H1 (cell line): ENCODE measurements around the gene SNRPA1. TPM values are rescaled to one million over a fixed set of nuclear protein-coding genes. Genes with fewer than 3 reads are reported as not detected.

Experiments used
- CTCF ChIA-PET: fragments of 300-600 bp; sonication (Branson Sonifier 250); formaldehyde crosslinking; loops from one replicate; lab custom pipeline; 2021; ENCODE audit not compliant: partially characterized antibody; lab: Charles Lee
- POLR2A ChIA-PET: fragments of 300-600 bp; sonication (Branson Sonifier 250); formaldehyde crosslinking; loops from one replicate; lab custom pipeline; 2021; ENCODE audit warnings: inconsistent platforms; ENCODE audit not compliant: partially characterized antibody; lab: Charles Lee
- DNase-seq, 2 experiments: peaks; one replicate each; pipeline versions ENCODE4 v3.0.0 to v3.0.0-alpha.2; 2010 to 2022; ENCODE audit warnings: low spot score in 2 of 2, low read depth in 1 of 2, mixed read lengths in 1 of 2
- FAIRE-seq: peaks from 2 replicates; lab custom pipeline; 2011; peaks lifted over from hg19 to GRCh38; lab: Jason Lieb, UNC
- H2AFZ ChIP-seq: 2 replicates; pipeline ENCODE4 v1.8.1; 2012; ENCODE audit warnings: low read length, inconsistent platforms
- H2AK5ac ChIP-seq: 2 replicates; pipeline ENCODE4 v1.6.1; 2013; ENCODE audit warnings: low read depth, low read length
- H2BK120ac ChIP-seq: replicated peaks from 2 replicates; pipeline ENCODE3; 2013; ENCODE audit warnings: low read depth, low read length, inconsistent platforms
- H2BK12ac ChIP-seq: 2 replicates; pipeline ENCODE4 v1.6.1; 2013; ENCODE audit warnings: low read depth, low read length
- H2BK15ac ChIP-seq: 2 replicates; pipeline ENCODE4 v1.6.1; 2013; ENCODE audit warnings: low read length
- H2BK20ac ChIP-seq: 2 replicates; pipeline ENCODE4 v1.6.1; 2013; ENCODE audit warnings: low read length
- H2BK5ac ChIP-seq: 2 replicates; pipeline ENCODE4 v1.6.1; 2013; ENCODE audit warnings: low read depth, low read length
- H3K14ac ChIP-seq: 2 replicates; pipeline ENCODE4 v1.6.1; 2013; ENCODE audit warnings: inconsistent platforms; ENCODE audit not compliant: insufficient read length
- H3K18ac ChIP-seq: 2 replicates; pipeline ENCODE4 v1.6.1; 2013; ENCODE audit warnings: low read length; ENCODE audit errors: extremely low read depth
- H3K23ac ChIP-seq: 2 replicates; pipeline ENCODE4 v1.6.1; 2013; ENCODE audit warnings: inconsistent platforms; ENCODE audit not compliant: insufficient read length
- H3K23me2 ChIP-seq: 2 replicates; pipeline ENCODE4 v1.6.1; 2013; ENCODE audit warnings: low read depth, low read length
- H3K27ac ChIP-seq: 2 replicates; pipeline ENCODE4 v1.6.1; 2011; ENCODE audit warnings: low read depth, low read length, inconsistent platforms
- H3K27me3 ChIP-seq, 4 experiments: replicated peaks in 1 of 4; 1 replicate in 1 of 4; 2 replicates in 3 of 4; pipeline versions ENCODE4 v1.6.1 to v1.8.1; 2011 to 2013; ENCODE audit warnings: low read length in 3 of 4, mild to moderate bottlenecking in 3 of 4, inconsistent platforms in 2 of 4, mixed read lengths in 2 of 4, moderate library complexity in 1 of 4; ENCODE audit not compliant: control insufficient read depth in 3 of 4, insufficient read depth in 3 of 4; ENCODE audit errors: extremely low read depth in 1 of 4
- H3K36me3 ChIP-seq, 4 experiments: 2 replicates each; pipeline versions ENCODE4 v1.6.1 to v1.8.1; 2011 to 2013; ENCODE audit warnings: mild to moderate bottlenecking in 4 of 4, low read length in 3 of 4, moderate library complexity in 2 of 4, control low read depth in 1 of 4, inconsistent platforms in 1 of 4; ENCODE audit not compliant: insufficient read depth in 4 of 4, control insufficient read depth in 2 of 4
- H3K4ac ChIP-seq: replicated peaks from 2 replicates; pipeline ENCODE3; 2013; ENCODE audit warnings: low read length, low read depth, mixed read lengths, inconsistent platforms; ENCODE audit not compliant: insufficient read length
- H3K4me1 ChIP-seq, 4 experiments: replicated peaks in 1 of 4; 1 replicate in 1 of 4; 2 replicates in 3 of 4; pipeline versions ENCODE4 v1.6.1 to v1.8.1; 2011 to 2013; ENCODE audit warnings: low read length in 3 of 4, inconsistent platforms in 2 of 4, mixed read lengths in 1 of 4; ENCODE audit not compliant: insufficient read depth in 4 of 4, control insufficient read depth in 3 of 4
- H3K4me2 ChIP-seq, 2 experiments: 2 replicates each; pipeline versions ENCODE4 v1.6.1 to v1.8.1; 2011 to 2013; ENCODE audit warnings: low read depth in 2 of 2, low read length in 2 of 2, control low read depth in 1 of 2, inconsistent platforms in 1 of 2, mild to moderate bottlenecking in 1 of 2; ENCODE audit not compliant: insufficient read depth in 1 of 2
- H3K4me3 ChIP-seq, 4 experiments: fragments of 200-600, 300-600 bp in 1 of 4; sonication (generic), shearing (Covaris generic), sonication (Bioruptor Twin) in 1 of 4; 2 replicates each; pipeline versions ENCODE4 v1.5.1 to v1.8.1; 2011 to 2016; ENCODE audit warnings: low read length in 4 of 4, low read depth in 3 of 4, control low read depth in 2 of 4, inconsistent platforms in 2 of 4, mild to moderate bottlenecking in 2 of 4, mixed read lengths in 1 of 4, moderate library complexity in 1 of 4; ENCODE audit not compliant: insufficient read depth in 2 of 4; ENCODE audit errors: extremely low read depth in 1 of 4
- H3K56ac ChIP-seq: replicated peaks from 2 replicates; pipeline ENCODE3; 2013; ENCODE audit warnings: low read depth, mild to moderate bottlenecking, mixed read lengths, low read length, inconsistent platforms; ENCODE audit not compliant: insufficient read length
- H3K79me1 ChIP-seq: 2 replicates; pipeline ENCODE4 v1.6.1; 2013; ENCODE audit warnings: low read depth, low read length, control low read depth
- H3K79me2 ChIP-seq, 2 experiments: 2 replicates each; pipeline versions ENCODE4 v1.6.1 to v1.8.1; 2012 to 2013; ENCODE audit warnings: low read length in 2 of 2, mild to moderate bottlenecking in 2 of 2, inconsistent platforms in 1 of 2; ENCODE audit not compliant: insufficient read depth in 2 of 2, control insufficient read depth in 1 of 2
- H3K9ac ChIP-seq, 4 experiments: replicated peaks in 1 of 4; 1 replicate in 1 of 4; 2 replicates in 3 of 4; pipeline versions ENCODE4 v1.6.1 to v1.8.1; 2011 to 2013; ENCODE audit warnings: low read depth in 3 of 4, low read length in 3 of 4, control low read depth in 2 of 4, mild to moderate bottlenecking in 2 of 4, moderate library complexity in 2 of 4, inconsistent platforms in 1 of 4; ENCODE audit errors: extremely low read depth in 1 of 4
- H3K9me3 ChIP-seq, 2 experiments: 2 replicates each; pipeline versions ENCODE4 v1.6.1 to v1.8.1; 2012 to 2013; ENCODE audit warnings: mild to moderate bottlenecking in 2 of 2, moderate library complexity in 2 of 2, control low read depth in 1 of 2, inconsistent platforms in 1 of 2, low read depth in 1 of 2, low read length in 1 of 2, mixed read lengths in 1 of 2; ENCODE audit not compliant: insufficient read depth in 2 of 2
- H4K20me1 ChIP-seq, 2 experiments: replicated peaks in 1 of 2; 2 replicates each; pipeline versions ENCODE3 to v1.8.1; 2011 to 2013; ENCODE audit warnings: inconsistent platforms in 2 of 2, low read length in 2 of 2, mild to moderate bottlenecking in 1 of 2; ENCODE audit not compliant: insufficient read depth in 2 of 2, control insufficient read depth in 1 of 2
- H4K5ac ChIP-seq: 2 replicates; pipeline ENCODE4 v1.6.1; 2013; ENCODE audit warnings: low read length, low read depth, mixed read lengths, inconsistent platforms; ENCODE audit not compliant: insufficient read length
- H4K8ac ChIP-seq: 2 replicates; pipeline ENCODE4 v1.8.0; 2013; ENCODE audit warnings: mild to moderate bottlenecking, moderate library complexity, low read length, inconsistent platforms; ENCODE audit not compliant: insufficient read depth; ENCODE audit errors: extremely low read depth
- H4K91ac ChIP-seq: replicated peaks from 2 replicates; pipeline ENCODE3; 2013; ENCODE audit warnings: low read length, mixed read lengths, inconsistent platforms; ENCODE audit not compliant: insufficient read length
- FOSL1 ChIP-seq: IDR thresholded peaks from 2 replicates; pipeline ENCODE4 v1.6.1; 2011; ENCODE audit warnings: mild to moderate bottlenecking, low read depth, low read length, moderate library complexity; ENCODE audit not compliant: insufficient read depth
- PHF8 ChIP-seq: fragments of 200-600 bp; sonication (generic); conservative IDR thresholded peaks from 2 replicates; pipeline ENCODE4 v1.7.1; 2012; ENCODE audit warnings: low read depth, mild to moderate bottlenecking, inconsistent platforms, low read length, moderate library complexity
- RNF2 ChIP-seq: fragments of 200-900, 300-1000 bp; sonication (generic); IDR thresholded peaks from 2 replicates; pipeline ENCODE4 v1.7.1; 2016; ENCODE audit warnings: borderline replicate concordance, low read depth, mild to moderate bottlenecking, antibody characterized with exemption, low read length; ENCODE audit not compliant: poor library complexity, severe bottlenecking; ENCODE audit errors: missing control alignments
- SAP30 ChIP-seq: fragments of 300-600 bp; sonication (generic); IDR thresholded peaks from 2 replicates; pipeline ENCODE4 v1.7.1; 2012; ENCODE audit warnings: low read length, moderate library complexity, mild to moderate bottlenecking, inconsistent platforms; ENCODE audit not compliant: insufficient read depth, insufficient replicate concordance
- TAF1 ChIP-seq: IDR thresholded peaks from 2 replicates; pipeline ENCODE4 v1.6.1; 2011; ENCODE audit warnings: mild to moderate bottlenecking, low read depth, low read length
- WGBS, 2 experiments: shearing (Covaris generic) in 1 of 2; methylation state at CpG; one replicate each; pipeline versions ENCODE4 v1.1.6 to v1.1.7; 2013 to 2015; ENCODE audit warnings: low lambda C conversion rate in 2 of 2, mixed read lengths in 2 of 2, inconsistent platforms in 1 of 2, low coverage in 1 of 2, missing lambda C conversion rate in 1 of 2; ENCODE audit not compliant: insufficient replicate concordance in 2 of 2, insufficient coverage in 1 of 2, insufficient read length in 1 of 2; ENCODE audit errors: extremely low coverage in 1 of 2, missing lambda C conversion rate in 1 of 2; 5-methylcytosine and 5-hydroxymethylcytosine counted together
- polyA plus RNA-seq, 7 experiments: library from polyadenylated mRNA; depleted of rRNA in 3 of 7; stranded (reverse) in 5 of 7; unstranded in 2 of 7; fragments of >200 nt in 5 of 7; fragments of 200-250 nt in 2 of 7; gene quantifications; 1 replicate in 5 of 7; 2 replicates in 1 of 7; 4 replicates in 1 of 7; pipeline versions ENCODE4 v1.2.1 to v1.2.3, GENCODE V29; 2011 to 2013; ENCODE audit warnings: missing spikeins in 2 of 7, mixed read lengths in 2 of 7
- total RNA-seq: library from RNA; stranded (reverse); fragmentation: NEBNext Ultra II Directional; extraction: Animal tissue kit (Norgen Biotek cat#: 25700); gene quantifications from 2 replicates; pipeline ENCODE4 v1.2.1, GENCODE V29; 2021

The SNRPA1 gene
- total and polyA plus RNA-seq, 2 of the 8 experiments (the other 6 are each of a cell fraction or from before 2014, with no cell fraction given), result 140 to 221 TPM

- Histone ChIP-seq H2BK15ac (no peak overlapping the region), H3K4me1 (peaks cover 3 to 23% (median 11%) of the 10 kb centered on the region in 4 experiments; a peak in 5 of 7 replicates), H4K5ac (no peak overlapping the region), H3K4me2 (no peak overlapping the region), H3K79me2 (peaks cover 56 to 100% of the 10 kb centered on the region in 2 experiments), H3K23ac (no peak overlapping the region), H3K9ac (no peak overlapping the region; a peak in 2 of 7 replicates), H4K91ac (no peak overlapping the region), H3K79me1 (peaks cover 17% of the 10 kb centered on the region), H3K9me3 (no peaks in the 10 kb centered on the region), H2BK5ac (no peak overlapping the region), H3K18ac (no peak overlapping the region), H2BK120ac (no peak overlapping the region), H4K8ac (no peak overlapping the region), H3K36me3 (0 out of 8 replicates have a peak, but pooled peaks cover 0 to 2% (median 0%) of the 10 kb centered on the region in 4 experiments), H4K20me1 (peaks cover 35 to 38% of the 10 kb centered on the region in 2 experiments), H2AK5ac (no peak overlapping the region), H3K4me3 (no peak overlapping the region; a peak in 1 of 8 replicates), H3K23me2 (no peaks in the 10 kb centered on the region), H2AFZ (no peak overlapping the region), H2BK12ac (no peak overlapping the region), H3K14ac (no peak overlapping the region), H3K56ac (no peak overlapping the region), H3K27me3 (no peaks in the 10 kb centered on the region), H2BK20ac (no peak overlapping the region), H3K27ac (no peak overlapping the region), H3K4ac (no peak overlapping the region)
- 89% methylated on average over 12 of the region's 12 CpGs; no CpG with 5 or more reads in 1 of the 2 experiments for WGBS, 2 experiments
- CTCF ChIA-PET, result interaction anchor here (0.6 to 4.6 kb wide), 11 partner anchors 15 to 233 kb away, joined by 3 to 27 read pairs (median 4); no protein-coding TSS in a partner anchor
- POLR2A ChIA-PET, result interaction anchor here (0.7 to 2.9 kb wide), 3 partner anchors 9 to 21 kb away, joined by 3 to 18 read pairs (median 4); partner anchors contain the start of gene CHSY1
- FAIRE-seq (no peak), DNase-seq (no peak)
- no peak for TF ChIP-seq SAP30
- TF ChIP-seq TAF1, result no peak
- TF ChIP-seq PHF8, result no peak
- no peak for TF ChIP-seq FOSL1
- TF ChIP-seq RNF2, result no peak
Observed at GRCh38 chr15:101242160-101242998, 52.7 kb downstream of the SNRPA1 start.
